Activated CD8-positive, alpha-beta memory T cell treated with anti-CD3 and anti-CD28 coated beads, Interleukin-2, amount 50 U/mL, for 48 hours (primary cell): Measurements from ENCODE around the gene RTL10.
A peak's percentile ranks its signal among the peaks of the same experiment; 100 is the strongest.

Experiments used
- DNase-seq: peaks from one replicate; pipeline ENCODE4 v3.0.0-alpha.2; 2020

Gene RTL10

DNA sequence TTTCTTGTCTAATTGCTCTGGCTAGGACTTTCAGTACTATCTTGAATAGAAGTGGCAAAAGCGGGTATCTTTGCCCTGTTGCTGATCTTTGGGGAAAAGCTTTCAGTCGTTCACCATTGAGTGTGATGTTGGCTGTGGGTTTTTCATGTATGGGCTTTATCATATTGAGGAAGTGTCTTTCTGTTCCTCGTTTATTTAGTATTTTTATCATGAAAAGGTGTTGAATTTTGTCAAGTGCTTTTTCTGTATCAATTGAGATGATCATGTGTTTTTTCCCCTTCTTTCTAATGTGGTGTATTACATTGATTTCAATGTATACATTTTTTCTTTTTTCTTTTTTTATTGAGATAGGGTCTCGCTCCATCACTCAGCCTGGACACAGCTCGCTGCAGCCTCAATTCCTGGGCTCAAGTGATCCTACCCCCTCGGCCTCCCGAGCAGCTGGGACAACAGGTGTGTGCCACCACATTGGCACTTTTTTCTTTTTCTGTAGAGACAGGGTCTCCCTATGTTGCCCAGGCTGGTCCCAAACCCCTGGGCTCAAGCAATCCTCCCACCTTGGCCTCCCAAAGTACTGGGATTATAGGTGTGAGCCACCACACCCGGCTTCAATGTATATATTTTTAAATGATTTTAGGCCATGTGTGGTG, 5.3 kb upstream of the RTL10 start:
- no peak for DNase-seq

DNA sequence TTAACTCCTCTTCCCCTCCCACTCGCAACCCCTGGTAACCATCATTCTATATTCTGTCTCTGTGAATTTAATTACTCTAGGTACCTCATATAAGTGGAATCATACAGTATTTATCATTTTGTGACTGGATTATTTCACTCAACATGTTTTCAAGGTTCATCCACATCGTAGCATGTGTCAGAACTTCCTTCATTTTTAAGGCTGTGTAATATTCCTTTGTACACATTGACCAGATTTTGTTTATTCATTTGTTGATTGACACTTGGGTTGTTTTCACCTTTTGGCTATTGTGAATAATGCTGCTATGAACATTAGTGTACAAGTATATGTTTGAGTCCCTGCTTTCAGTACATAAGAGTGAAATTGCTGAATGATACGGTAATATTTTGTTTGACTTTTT, 2.7 kb upstream of the RTL10 start:
- no peak for DNase-seq

DNA sequence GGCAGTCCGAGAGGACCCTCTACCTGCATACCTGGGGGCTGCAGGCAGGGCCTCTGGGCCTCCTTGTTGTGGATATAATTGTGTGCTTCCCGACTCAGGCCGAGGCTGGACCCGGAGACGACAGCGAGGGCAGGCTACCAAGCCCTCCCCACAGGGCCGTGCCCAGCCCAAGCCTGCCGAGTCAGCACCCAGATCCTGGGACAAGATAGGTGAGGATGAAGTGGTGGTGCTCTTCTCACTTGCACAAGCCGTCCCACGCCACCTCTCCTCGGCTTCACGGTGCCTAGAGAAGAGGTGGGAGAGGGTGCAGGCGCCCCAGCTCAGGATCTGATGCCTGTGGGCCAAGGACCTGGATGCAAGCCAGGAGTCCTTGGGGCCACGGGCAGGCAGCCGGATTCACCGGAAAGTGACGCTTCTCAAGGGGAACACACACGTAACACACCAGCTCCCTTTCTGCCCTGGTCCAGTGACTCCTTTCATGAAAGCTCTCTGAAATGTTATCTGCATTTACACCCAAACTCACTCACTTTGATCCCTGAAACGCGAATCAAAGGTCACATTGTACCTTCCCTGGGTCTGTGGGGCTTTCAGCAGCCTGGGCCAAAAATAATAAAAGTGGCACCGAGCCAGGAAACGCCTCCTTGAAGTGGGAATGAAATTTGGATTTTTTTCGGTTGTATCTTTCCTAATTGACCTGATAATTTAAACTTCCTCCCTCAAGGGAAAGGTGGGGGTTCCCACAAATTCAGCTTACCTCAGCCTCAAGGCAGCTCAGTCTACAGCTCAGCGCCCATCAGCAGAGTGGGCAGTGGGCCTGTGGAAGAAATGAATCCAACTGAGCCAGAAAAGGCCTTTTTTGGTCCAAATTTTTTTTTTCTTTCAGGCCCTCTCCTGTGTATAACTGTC, 1.1 kb upstream of the RTL10 start:
- peak; percentile 86 for DNase-seq

DNA sequence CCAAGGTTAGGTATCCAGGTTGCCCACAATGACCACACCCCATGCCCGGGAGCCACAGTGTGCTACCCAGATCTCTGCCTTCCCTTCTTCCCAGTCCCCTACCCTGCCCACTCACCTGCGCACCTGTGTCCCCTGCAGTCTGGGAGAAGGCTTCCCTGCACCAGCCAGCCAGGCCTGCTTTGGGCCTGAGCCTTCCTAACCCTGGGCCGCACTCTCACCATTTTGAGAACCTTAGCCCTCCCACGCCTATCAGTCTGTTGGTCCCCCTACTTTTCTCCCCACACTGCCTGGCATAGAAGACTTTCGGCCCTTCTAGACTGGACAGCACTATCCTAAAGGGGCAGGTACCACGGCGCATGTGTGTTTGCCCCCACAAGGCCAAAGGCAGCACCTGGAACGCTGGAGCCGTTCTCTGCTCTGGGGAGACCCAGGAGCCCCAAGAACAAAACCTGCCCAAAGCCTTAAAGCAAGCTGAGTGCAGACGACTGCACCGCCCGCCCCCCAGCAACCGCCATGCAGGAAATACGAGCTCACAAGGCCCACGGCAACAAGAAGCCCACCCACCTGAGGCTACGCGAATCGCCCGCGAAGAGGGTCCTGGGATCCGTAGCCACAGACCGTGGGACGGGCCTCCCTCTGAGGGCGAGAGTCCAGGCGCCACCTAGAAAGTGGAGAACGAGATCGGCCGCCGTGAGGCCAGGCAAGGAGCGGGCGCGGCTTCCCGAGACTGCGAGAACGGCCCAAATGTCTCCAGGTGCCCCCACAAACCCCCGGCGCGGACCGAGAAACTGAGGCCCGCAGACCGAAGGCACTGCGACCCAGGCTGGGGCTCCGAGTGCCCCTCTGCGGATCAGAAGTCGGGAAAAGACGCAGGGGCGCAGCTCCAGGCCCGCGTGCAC, 546 bp downstream of the RTL10 start:
- peak; percentile 67 for DNase-seq

DNA sequence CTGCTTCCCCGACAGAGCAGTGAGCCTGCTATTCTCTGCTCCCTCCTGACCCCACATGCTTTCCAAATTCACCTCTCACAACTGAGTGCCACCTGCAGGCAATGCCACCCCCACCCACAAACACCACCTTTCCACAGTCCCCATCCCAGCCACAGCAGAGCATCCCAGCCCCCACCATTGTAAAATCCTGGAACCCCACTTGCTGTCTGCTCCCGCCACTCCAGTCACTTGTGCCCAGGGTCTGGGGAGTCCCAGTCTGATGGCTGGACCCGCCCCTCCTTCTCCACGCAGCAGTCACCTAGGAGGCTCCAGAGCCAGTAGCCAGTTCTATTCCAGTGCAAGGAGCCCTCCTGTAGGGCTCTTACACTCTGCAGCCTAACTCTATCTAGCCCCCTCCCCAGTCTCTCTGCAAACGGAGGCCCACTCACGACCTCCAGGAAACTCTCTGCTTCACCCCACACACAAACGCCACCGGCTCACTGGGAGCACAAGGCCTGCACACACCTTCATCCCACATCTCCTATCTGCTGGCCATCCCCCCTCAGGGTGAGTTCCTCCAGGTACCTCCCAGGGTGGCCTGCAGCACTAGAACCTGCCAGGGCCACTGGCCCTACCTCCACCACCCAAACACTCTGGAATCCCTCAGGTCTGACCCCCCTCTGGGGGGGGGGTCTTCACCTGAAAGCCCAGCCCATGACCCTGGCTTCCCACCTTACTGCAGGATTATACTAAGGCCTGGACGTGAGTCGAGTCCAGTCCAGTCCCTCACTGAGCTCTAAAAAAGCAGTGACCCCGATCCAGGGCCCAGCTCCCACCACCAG, 1.4 kb downstream of the RTL10 start:
- peak; percentile 50 for DNase-seq

DNA sequence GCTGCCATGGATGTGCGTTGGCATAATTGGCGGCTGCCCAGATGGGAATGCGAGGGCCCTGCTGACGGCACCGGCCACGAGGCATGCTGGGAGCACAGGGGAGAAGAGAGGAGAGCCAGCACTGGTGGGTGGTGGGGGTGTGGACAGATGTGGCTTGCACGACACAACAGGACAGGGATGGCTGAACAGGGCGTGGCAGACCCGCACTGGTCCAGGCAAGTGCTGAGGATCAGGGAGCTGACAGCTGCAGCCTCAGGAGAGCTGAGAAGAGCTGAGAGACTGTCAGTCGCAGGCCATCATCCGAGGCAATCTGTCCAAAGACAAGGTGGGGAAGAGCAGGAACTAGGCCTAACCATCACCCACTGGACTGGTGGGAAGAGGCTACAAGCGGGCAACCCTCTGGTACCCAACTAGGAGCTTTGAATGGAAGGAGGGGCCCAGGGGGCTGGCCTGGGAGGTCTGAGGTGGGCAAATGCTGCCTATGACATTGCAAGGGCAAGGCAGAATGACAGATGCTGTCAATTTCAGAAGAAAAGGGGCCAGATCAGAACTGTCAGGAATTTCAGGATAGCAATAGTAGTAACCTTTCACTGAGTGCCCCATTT, 2.4 kb downstream of the RTL10 start:
- peak; percentile 50 for DNase-seq

DNA sequence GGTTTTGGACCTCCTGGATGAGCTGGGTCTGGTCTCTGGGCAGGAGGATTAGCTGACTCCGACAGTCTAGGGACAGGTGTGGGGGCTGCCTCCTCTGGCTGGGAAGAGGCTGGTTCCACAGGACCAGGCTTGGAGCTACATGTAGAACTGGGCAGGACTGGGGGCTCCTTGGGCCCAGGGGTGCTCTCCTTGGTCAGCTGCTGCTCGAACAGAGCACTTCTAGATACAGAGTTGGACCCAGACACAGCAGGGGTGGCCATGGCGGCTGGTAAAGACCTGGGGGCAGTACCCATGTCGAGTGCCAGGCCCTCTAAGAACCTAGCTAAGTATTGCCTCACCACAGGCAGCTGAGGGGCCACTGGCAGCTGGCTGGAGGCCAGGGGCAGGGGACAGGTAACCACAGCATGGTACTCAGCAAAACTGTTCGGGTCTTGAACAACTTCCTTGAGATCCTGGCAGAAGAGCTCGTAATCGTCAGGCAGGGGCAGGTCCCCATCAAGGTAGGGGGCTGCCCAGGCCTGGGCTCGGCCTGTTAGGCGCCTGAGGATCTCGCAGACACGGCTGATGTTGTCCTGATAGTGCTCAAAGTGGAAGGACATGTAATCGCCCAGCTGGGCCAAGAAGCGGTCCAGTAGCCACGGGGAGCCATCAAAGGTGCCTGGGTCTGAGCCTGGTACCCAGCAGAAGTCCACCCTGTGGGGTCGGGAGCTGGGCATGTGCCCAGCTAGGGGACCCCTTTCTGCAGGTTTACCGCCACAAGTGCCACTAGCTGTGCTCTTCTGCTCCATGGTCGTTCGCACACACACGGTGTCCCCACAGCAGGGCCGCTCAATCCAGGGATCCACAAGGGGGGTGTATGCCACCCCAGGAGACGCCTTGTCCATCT, 3.1 kb downstream of the RTL10 start:
- DNase-seq: peak; percentile 47

DNA sequence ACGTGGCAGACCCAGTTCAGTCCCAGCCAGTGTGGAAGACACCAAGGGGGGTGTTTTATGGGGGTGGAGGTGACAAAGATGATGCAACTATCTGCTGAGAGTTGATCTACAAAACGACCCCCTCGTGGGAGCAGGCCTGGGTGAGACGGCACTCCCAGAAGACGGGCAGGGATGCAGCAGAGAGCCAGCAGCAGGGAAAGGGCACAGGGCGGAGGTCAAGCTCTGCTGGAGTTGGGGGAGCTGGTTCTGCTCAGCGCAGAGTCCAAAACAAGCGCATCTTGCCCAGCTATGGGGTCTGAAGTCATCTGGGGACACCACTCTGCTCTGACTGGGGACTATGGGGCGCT, 3.9 kb downstream of the RTL10 start:
- DNase-seq: no peak

DNA sequence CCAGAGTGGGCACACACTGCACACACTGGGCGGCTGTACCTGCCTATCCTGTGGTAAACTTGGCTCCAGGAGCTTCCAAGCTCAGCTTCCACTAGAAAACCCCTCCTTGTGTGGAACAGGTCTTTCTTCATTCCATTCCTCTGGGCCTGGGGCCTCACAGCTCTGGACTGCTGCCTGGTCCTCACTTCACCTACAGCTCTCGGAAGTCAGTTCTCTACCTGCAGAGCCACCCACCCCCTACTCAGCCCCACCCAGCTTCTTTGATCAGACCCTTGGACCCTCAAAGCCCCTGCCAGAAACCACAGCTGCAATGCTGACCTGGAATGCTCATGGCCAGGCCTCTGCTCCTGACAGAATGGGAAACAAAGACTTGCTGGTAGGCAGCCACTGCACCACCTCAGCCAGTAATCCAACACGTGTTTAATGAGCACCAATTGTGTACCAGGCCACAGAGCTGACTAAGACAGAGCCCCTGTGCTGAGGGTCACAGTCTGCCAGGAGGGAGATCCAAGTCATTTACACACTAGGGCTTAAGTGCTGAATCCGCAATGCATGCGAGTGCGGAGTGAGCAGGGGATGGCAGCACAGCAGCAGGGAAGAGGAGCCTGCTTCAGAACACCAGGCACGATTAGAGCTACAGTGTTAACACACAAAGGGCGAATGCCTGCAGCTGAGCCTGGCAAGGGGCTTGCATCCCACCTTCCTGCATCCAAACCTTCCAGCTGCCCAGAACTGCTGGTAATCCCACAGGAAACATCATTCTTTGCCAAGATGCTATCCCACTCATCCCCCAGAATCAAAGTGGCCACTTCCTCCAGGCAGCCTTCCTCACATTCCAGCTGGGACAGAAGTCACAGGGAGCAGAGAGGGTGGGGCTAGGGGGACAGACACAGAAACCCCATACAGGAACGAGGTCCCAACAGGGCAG, 4.6 kb downstream of the RTL10 start:
- peak; percentile 53 for DNase-seq

DNA sequence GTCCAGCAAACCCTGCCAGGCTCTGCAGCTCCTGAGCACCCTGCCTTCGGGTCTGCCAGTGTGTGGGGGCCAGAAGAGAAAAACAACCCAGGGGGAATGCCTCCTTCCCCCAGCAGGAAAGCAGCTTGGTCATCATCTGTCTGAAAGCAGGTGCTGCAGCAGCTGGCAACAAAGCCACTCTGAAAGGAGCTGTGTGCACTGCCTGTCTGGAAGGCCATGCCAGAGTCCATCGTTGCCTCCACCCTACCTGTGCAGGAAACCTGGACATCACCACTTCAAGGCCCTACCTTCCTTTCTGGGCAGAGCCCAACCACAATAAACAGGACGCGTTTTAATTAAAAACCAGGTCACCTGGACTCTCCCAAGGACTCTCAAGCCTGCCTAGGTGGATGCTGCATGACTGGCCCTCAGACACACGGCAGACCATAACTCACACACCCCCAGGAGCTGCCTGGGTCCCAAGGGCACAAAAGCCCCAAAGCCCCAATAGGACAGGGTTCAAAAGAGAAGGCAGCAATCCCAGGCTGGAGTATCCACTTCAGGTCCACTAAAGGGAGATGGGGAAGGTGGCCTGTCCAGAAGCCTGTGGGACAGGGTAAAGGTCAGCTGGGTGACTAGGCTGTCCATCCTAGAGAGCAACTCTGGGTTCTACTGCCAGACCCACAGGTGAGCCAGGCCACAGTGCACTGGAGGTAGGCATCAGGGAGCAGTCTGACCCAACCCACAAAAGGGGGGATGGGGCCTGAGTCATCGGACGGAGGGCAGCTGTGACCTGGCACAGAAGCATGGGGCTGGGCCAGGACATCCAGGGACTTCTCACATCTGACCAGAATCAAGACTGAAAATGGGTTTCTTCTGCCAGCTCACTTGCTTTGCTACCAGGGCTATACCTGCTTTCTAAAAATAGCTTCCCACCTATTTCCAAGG, 6.1 kb downstream of the RTL10 start:
- peak; percentile 49 for DNase-seq

DNA sequence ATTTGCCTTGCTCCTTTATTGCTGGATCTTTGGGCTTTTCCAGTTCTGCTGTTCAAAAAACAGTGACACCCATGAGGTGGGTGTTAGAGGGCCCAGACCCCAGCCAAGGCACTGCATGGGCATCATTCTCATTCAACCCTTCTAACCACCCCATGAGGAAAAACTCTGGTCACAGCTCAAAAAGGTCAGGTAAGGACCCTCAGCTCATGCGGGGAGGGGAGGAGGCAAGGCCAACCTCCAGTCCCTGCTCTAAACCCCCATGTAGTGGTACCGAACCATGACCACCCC, 7.4 kb downstream of the RTL10 start:
- DNase-seq: no peak

DNA sequence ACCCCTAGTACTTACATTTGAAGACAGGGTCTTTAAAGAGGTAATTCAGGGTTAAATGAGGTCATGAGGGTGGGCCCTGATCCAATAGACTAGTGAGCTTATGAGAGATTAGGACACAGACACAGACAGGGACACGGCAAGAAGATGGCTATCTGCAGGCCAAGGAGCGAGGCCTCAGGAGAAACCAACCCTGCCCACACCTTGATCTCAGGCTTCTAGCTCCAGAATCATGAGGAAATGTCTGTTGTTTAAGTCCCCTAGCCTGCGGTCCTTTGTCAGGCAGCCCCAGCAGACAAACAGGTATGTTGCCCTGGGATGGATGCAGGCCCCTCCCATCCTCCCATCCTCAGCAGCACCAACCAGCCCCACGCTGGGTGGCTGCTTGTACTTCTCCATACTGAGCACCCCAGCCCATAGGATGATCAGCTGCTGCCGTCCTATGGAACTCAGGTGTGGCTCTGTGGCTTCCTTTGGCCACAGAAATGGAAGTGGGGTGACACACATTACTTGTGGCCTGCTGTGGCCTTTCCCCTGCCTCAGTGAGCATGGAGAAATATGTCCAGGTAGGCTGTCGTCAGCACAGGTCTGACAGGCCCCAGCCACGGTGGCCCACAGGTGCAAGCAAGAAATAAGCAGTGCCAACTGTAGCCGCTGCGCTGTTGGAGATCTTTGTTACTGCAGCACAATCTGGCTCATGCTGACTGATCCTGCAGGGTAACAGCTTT, 7.9 kb downstream of the RTL10 start:
- DNase-seq: peak; percentile 49

DNA sequence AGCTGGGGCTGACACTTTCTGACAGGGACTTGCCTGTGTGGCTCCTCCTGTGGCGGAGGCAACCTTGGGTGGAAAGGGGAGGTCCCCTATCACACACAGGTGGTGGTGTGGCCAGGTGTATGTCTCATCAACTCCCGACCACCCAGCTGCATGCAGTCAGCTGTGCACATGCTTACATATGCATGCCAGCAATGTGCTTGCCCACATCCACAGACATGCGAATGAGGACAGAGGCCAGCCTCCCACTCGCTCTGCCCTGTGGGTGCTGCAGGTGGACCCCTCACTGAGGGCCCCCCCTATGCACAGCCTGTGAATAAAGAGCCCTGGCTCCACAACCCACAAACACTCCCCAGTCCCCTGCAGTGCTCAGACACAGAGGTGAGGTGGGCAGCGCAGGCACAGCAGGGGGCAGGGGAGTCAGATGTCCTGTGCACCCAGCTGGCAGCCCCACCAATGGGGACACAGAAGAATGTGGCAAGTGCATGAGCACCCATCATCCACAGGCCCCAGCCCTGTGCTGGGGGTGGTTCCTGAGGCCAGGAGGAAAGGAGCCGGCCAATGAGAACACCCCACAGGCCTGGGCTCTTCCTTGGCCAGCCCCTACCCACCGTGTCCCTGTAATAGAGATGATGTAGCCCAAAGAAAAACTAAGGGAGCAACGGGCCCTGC, 9.5 kb downstream of the RTL10 start:
- DNase-seq: peak; percentile 49

DNA sequence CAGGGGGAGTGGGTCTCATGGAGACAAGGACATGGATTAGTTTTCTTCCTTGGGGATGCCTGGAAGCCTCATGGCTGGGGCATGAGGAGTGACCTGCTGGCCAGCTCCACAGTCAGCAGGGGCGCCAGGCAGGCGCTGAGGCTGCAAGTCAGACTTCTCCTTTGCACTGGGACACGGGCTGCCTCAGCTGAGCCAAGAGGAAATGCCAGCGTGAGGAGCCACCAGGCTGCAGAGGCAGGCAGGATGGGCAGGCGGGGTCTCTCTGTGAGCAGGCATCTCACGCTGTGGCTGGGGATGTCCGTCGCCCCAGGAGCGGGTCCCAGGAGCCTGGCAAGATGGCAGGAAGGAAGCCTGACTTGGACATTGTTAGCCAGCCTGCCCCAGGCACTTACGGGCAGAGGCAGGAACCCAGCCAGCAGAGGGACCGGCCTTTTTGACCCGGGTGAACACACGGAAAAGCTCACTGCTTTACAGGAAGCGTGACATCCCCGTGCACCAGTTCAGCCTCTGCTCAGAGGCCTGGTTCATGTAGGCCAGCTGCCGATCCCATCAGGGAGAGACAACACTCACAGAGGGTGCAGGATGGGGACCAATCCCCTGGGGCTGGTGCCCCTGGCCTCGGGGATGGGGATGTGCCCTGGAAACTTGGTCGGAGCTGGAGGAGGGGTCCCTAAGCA, 10.2 kb downstream of the RTL10 start:
- peak; percentile 57 for DNase-seq

DNA sequence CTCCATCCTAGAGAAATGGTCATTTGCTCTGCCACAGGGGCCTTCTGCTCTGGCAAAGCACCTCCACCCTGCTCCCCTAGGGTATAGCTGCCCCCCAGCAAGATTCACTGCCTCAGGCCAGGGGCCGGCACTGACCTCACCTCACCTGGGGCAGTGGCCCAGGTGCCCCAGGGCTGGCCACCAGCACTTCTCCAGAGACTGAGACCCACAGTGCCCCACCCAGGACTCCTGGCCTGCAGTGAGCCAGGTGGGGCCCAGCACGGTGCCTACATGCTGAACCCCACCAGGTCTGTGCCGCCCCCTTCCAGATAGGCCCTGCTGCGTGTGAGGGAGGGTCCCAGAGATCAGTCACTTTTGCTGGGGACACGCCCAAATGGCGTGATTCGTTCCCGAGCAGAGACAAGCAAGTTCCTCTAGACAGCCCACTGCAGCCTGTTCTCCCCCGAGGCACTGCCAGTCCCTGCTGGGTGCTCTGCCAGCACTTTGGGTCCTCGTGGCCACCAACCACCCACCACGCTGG, 10.8 kb downstream of the RTL10 start:
- DNase-seq: peak; percentile 53

DNA sequence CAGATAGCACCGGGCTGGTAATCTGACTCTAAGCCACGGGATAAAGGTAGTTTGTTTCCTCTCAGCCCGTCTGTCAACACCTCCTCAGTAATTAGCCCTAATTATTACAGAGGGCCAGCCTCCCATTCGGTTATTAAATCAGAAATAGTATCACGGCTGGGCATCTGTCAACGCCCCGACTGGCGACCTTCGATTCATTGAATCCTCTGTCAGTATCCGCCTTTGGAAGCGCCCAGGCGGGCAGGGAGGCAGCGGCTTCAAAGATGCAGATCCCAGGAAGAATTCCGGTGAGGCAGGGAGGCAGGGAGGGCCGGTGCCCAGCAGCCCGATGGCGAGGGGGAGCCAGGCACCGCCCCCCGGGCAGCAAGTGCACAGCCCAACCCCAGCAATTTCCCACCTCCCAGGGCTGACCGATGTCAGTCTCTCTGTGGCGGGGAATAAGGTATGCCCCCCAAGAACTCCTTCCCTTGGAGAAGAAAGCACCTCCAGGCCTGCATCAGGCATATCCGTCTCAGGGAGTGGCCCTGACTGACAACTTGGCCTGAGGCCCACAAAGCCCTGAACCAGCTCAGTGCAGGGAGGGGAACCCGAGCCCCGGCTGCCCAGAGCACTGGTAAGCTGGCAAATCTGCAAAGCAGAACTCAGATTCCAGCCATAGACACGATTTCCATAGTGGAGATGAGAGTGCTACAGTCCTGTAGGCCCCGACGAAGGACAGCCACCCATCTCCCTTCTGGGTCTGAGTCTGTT, 11.4 kb downstream of the RTL10 start:
- DNase-seq: no peak
